Stimulated activated naive CD8-positive, alpha-beta T cell treated with anti-CD3 and anti-CD28 coated beads, Interleukin-15, Interleukin-2, amounts not matched to agents 100 U/mL and 50 U/mL, for 24 hours (primary cell): Measurements from ENCODE around the gene SUMF2.
"Not testable (repeated sequence)": the region's sequence is repeated elsewhere in the genome, so short reads cannot be mapped to it uniquely, and the experiment has no call there.

Experiments
- ATAC-seq: fragments of 150-1000 bp; cut with Tn5 transposase; one replicate; pipeline ENCODE4 v1.10.0; 2021
- DNase-seq: peaks from one replicate; pipeline ENCODE4 v3.0.0; 2021

Gene SUMF2

DNA sequence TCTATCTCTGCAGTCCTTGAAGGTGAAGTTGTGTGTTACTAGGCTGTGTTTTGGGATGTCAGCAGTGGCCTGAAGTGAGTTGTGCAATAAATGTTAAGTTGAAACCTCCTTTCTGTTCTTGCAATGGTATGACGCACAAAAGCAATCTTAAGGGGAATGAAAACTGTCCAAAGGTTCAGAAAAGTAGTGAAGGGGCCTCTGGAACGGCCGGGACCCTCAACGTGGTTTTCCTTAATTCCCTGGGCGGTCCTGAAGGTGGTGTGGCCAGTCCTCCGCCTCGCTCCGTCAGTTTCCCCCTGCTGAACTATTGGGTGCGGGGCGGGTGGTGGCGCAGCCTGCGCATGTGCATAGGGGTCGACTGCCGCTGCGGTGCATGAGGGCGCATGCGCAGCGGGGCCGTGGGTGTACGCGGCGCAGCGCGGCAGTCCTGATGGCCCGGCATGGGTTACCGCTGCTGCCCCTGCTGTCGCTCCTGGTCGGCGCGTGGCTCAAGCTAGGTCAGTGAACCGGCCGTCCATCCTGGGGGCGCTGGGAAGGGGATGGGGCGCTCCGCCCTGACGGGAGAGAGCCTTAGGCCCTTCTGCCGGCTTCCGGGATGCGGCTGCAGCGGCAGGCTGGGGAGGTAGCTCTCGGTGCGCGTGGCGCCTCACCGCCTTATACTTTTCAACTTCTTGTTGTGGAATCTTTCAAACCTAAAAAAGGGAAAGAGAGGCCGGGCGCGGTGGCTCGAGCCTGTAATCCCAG lies at the start of gene SUMF2:
Gene SUMF2 (plus strand): TSS at position 405 of the 744 bp plus-strand sequence. CDS start 26 bp downstream, at position 431.
- DNase-seq = peak; percentile 92
- peak; percentile 85 for ATAC-seq

DNA sequence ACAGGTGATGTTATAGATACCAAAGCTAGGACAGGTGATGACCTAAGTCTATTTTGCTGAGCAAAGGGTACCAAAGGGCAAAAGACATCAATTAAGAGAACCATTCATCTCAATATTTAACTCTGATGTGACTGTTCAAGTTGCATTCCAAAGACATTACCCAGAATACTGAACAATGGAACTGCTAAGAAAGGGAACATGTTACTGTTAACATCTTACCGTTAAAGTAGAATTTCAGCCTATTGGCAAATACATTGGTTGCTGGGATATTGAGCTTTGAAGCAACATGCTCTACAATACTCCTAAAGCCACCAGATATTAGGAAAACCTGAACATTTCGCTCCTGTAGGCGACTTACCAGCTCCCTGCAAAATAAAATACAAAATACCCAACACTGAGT lies 47.1 kb upstream of the SUMF2 start:
- ATAC-seq = not testable (repeated sequence)

DNA sequence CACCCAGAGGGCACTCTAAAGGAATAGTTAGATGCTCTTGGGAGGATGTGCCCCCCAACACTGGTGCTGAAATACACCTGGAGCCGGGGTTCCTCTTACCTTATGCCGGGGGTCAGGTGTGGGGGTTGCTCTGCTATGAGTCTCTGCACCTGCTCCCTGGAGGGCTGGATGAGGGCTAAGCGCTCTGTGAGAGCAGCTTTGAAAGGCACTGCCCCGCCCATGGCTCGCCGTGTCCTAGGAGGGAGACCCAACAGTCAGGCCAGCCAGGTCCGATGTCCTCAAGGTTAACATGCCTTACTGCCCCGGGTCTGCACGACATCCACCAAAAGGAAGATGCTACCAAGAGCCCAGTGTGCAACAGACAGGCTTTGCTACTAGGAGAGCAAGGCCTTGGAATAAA lies 44.6 kb upstream of the SUMF2 start:
- ATAC-seq = no peak
- DNase-seq = no peak

More for the DNA sequence above, 47.1 kb upstream of the SUMF2 start:
- DNase-seq = not testable (repeated sequence)

DNA sequence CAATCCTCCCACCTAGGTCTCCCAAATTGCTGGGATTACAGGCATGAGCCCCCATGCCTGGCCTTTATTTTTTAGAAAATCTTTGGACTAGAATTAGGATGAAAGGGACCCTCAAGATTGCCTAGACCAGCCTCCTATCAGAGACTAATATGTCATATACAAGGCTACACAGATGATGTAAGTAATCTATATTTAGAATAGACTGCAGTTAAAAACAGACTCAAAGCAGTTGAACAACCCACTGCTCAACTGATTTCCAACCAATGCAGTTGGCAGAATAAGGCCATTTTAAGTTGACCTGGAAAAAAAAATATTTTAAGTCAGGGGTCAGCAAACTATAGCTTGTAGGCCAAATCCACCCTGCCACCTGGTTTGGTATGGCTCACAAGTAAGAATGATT lies 40.6 kb upstream of the SUMF2 start:
- ATAC-seq = no peak
- no peak for DNase-seq

GRCh38 chr7:56026538-56026937 lies 37.5 kb upstream of the SUMF2 start:
- DNase-seq (no peak), ATAC-seq (no peak)

DNA sequence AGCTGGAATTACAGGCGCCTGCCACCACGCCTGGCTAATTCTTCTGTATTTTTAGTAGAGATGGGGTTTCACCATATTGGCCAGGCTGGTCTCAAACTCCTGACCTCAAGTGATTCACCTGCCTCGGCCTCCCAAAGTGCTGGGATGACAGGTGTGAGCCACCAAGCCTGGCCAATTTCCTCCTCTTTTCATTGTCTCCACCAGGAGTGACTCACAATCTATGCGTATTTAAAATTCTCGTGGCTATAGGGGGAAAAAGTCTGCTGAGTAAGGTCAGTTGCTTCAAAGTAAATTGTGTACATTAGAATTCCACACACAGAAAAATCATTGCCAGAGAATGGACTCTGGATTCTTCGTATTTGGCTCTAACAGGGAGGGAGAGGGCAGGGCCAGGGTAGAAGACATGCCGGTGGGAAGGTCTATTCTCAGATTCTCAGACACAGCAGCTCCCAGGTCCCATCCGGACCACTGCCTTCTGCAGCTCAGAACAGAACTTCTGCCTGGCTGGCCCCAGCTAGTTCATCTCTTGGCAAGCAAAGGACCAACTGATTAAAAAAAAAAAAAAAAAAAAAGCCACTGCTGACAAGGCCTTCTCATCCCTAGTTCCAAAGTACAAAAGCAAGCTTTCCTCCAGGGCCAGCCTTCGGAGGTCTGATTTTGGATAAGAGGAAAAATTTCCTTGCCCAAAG lies 35.0 kb upstream of the SUMF2 start:
- DNase-seq (no peak), ATAC-seq (no peak)

DNA sequence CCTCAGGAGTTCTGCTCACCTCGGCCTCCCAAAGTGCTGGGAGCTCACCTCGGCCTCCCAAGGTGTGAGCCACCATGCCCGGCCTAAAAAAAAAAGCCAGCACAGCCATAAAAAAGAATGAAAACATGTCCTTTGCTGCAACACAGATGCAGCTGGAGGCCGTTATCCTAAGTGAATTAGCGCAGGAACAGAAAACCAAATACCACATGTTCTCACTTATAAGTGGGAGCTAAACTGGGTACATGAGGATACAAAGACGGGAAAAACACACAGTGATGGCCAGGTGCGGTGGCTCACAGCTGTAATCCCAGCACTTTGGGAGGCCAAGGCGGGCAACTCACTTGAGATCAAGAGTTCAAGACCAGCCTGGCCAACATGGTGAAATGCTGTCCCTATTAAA lies 33.7 kb upstream of the SUMF2 start:
- DNase-seq (no peak), ATAC-seq (no peak)

GRCh38 chr7:56031556-56031955 lies 32.5 kb upstream of the SUMF2 start:
- DNase-seq, ATAC-seq: not testable (repeated sequence)

- not testable (repeated sequence) for ATAC-seq
Measured at GRCh38 chr7:56032578-56032977, 31.5 kb upstream of the SUMF2 start.

GRCh38 chr7:56033671-56034432 lies 30.2 kb upstream of the SUMF2 start:
- peak; percentile 93 for ATAC-seq
- peak; percentile 75 for DNase-seq

More at GRCh38 chr7:56032578-56032977, 31.5 kb upstream of the SUMF2 start:
- not testable (repeated sequence) for DNase-seq

DNA sequence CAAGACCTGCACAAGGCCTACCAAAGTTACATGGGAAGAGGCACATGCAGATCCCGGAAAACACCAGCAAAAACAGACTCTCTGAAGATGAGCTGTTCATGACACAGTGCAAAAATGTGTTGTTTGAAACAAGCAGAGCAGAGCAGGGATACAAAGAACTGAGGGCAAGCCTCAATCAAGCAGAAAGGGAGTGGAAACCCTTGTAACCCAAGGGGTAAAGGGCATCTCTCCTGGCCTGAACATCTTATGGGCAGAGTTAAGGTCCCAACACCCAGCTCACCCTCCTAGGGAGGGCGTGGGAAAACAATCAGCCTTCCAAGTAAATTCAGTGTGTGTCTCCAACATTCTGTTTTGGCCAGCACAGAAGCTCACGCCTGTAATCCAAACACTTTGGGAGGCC lies 23.4 kb upstream of the SUMF2 start:
- DNase-seq (no peak), ATAC-seq (no peak)

GRCh38 chr7:56045758-56046157 lies 18.3 kb upstream of the SUMF2 start:
- not testable (repeated sequence) for ATAC-seq, DNase-seq

- no peak for DNase-seq
- ATAC-seq = no peak
Measured at GRCh38 chr7:56046721-56047445, 17.2 kb upstream of the SUMF2 start.

- ATAC-seq, DNase-seq: not testable (repeated sequence)
Measured at GRCh38 chr7:56047446-56048116, 16.5 kb upstream of the SUMF2 start.

GRCh38 chr7:56048245-56048644 lies 15.8 kb upstream of the SUMF2 start:
- ATAC-seq (no peak), DNase-seq (no peak)

- not testable (repeated sequence) for ATAC-seq, DNase-seq
Measured at GRCh38 chr7:56048763-56049162, 15.3 kb upstream of the SUMF2 start.

DNA sequence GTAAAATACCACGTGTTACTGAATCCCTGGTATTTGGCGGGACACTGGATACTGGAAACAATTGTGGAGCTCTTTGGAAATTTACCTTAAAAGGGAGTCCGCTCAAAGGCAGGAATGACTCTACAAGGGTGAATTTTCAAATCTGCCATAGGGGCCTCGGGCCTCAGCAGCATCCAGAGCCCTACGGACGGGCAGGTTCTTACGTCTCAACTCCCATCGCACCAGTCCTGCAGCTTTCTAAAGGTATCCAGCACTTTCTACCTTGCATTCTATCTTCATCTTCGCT lies 13.1 kb upstream of the SUMF2 start:
- ATAC-seq (no peak), DNase-seq (no peak)

- peak; percentile 95 for ATAC-seq
- DNase-seq = peak; percentile 95
Measured at GRCh38 chr7:56051339-56052191, 12.5 kb upstream of the SUMF2 start, which contains the start of the genes CCT6A and PSPH. Gene CCT6A (plus strand): TSS chr7:56051765. CDS start chr7:56051849, 84 bp downstream. Gene PSPH (minus strand): TSS chr7:56051444. CDS start chr7:56021212, 30,232 bp downstream.

GRCh38 chr7:56053379-56053778 lies 10.7 kb upstream of the SUMF2 start:
- no peak for ATAC-seq
- no peak for DNase-seq

GRCh38 chr7:56053993-56054392 lies 10.1 kb upstream of the SUMF2 start:
- no peak for ATAC-seq
- no peak for DNase-seq
